OCI-LY7 (cell line): ENCODE data around the gene STIM1. TPM values are rescaled to one million over a fixed set of nuclear protein-coding genes. Genes with fewer than 3 reads are reported as not detected.

ENCODE experiments used
- BruUV-seq: library from RNA; stranded (reverse); fragments of 400-500 nt; replicated peaks from 2 replicates; lab custom pipeline; 2021; lab: Mats Ljungman, UMichigan
- CTCF ChIA-PET: fragments of 300-600 bp; sonication (Branson Sonifier 250); formaldehyde crosslinking; loops from one replicate; lab custom pipeline; 2022; ENCODE audit warnings: antibody characterized with exemption; ENCODE audit not compliant: unreplicated experiment; lab: Charles Lee
- POLR2A ChIA-PET: fragments of 300-600 bp; sonication (Branson Sonifier 250); formaldehyde crosslinking; loops from one replicate; lab custom pipeline; 2022; ENCODE audit warnings: antibody characterized with exemption; lab: Charles Lee
- DNase-seq: peaks from one replicate; pipeline ENCODE4 v3.0.0-alpha.2; 2015; ENCODE audit warnings: low spot score
- H2AFZ ChIP-seq: fragments of 200-600 bp; sonication (generic), shearing (Covaris generic); 2 replicates; pipeline ENCODE4 v1.6.1; 2014; ENCODE audit warnings: mild to moderate bottlenecking, antibody characterized with exemption, low read length, moderate library complexity
- H3K27ac ChIP-seq: fragments of 200-600 bp; sonication (generic); 2 replicates; pipeline ENCODE4 v1.5.1; 2014; ENCODE audit warnings: mixed run types, low read depth, mild to moderate bottlenecking, moderate library complexity, low read length, inconsistent platforms; ENCODE audit not compliant: poor library complexity, severe bottlenecking
- H3K36me3 ChIP-seq: fragments of 200-600 bp; sonication (generic); 2 replicates; pipeline ENCODE4 v1.6.1; 2014; ENCODE audit warnings: mild to moderate bottlenecking, antibody characterized with exemption, low read length, moderate library complexity, mixed read lengths; ENCODE audit not compliant: insufficient read depth
- H3K4me1 ChIP-seq: fragments of 200-600 bp; sonication (generic); 2 replicates; pipeline ENCODE4 v1.5.1; 2014; ENCODE audit warnings: mild to moderate bottlenecking, low read length; ENCODE audit not compliant: insufficient read depth, poor library complexity, severe bottlenecking
- H3K4me2 ChIP-seq: fragments of 200-600 bp; sonication (generic); 2 replicates; pipeline ENCODE4 v1.6.1; 2014; ENCODE audit warnings: mild to moderate bottlenecking, low read length
- H3K4me3 ChIP-seq: fragments of 200-600 bp; sonication (generic); 2 replicates; pipeline ENCODE4 v1.5.1; 2014; ENCODE audit warnings: mild to moderate bottlenecking, low read depth, low read length; ENCODE audit not compliant: poor library complexity, severe bottlenecking
- H3K79me2 ChIP-seq: fragments of 200-600 bp; sonication (generic); 2 replicates; pipeline ENCODE4 v1.6.1; 2016; ENCODE audit warnings: low read depth, mild to moderate bottlenecking, low read length, moderate library complexity, mixed read lengths; ENCODE audit not compliant: insufficient read depth
- H3K9me2 ChIP-seq: fragments of 200-600 bp; sonication (generic); 2 replicates; pipeline ENCODE4 v1.6.1; 2016; ENCODE audit warnings: mild to moderate bottlenecking, low read length, mixed read lengths; ENCODE audit not compliant: insufficient read depth
- H3K9me3 ChIP-seq: fragments of 200-600 bp; sonication (generic); 2 replicates; pipeline ENCODE4 v1.6.1; 2014; ENCODE audit warnings: mild to moderate bottlenecking, mixed run types, low read length, mixed read lengths
- H4K20me1 ChIP-seq: fragments of 200-600 bp; sonication (generic); 2 replicates; pipeline ENCODE4 v1.6.1; 2014; ENCODE audit warnings: mild to moderate bottlenecking, antibody characterized with exemption, low read length, moderate library complexity, mixed read lengths; ENCODE audit not compliant: insufficient read depth
- CTCF ChIP-seq: fragments of 200-600 bp; sonication (generic); conservative IDR thresholded peaks from 2 replicates; pipeline ENCODE4 v1.5.1; 2014; ENCODE audit warnings: mild to moderate bottlenecking, antibody characterized with exemption, low read length, moderate library complexity, mixed read lengths
- EZH2phosphoT487 ChIP-seq: fragments of 200-600 bp; sonication (generic); IDR thresholded peaks from 2 replicates; pipeline ENCODE4 v1.6.1; 2018; ENCODE audit warnings: low read depth, borderline replicate concordance, mild to moderate bottlenecking, mixed run types, antibody characterized with exemption, low read length, moderate library complexity, mixed read lengths
- intact Hi-C: fragments of 100-400 bp; cut with micrococcal nuclease; formaldehyde crosslinking; loops from one replicate; pipeline ENCODE4 v1.10.0; 2022; ENCODE audit not compliant: unreplicated experiment
- total RNA-seq, 2 experiments: library from RNA; depleted of rRNA in 1 of 2; stranded (reverse); fragments of >200 nt in 1 of 2; shearing (Covaris generic) in 1 of 2; gene quantifications; 2 replicates each; pipeline ENCODE4 v1.2.3, GENCODE V29; 2014 to 2022

STIM1 gene
- total RNA-seq, 2 experiments from 2014 or later: 21.0 to 49.1 TPM

- BruUV-seq: no TSS peak
- H3K36me3 ChIP-seq: peaks cover 87% of the 10 kb centered on the region
These were observed 279.3 kb downstream of the STIM1 start for GRCh38 chr11:4134806-4135205.

GRCh38 chr11:4138497-4138896 is 283.0 kb downstream of the STIM1 start:
- no peak overlapping the region for H3K27ac ChIP-seq
- no peak overlapping the region for H3K4me2 ChIP-seq
- no peak overlapping the region for H2AFZ ChIP-seq
- ChIA-PET POLR2A (no interaction called here), CTCF (no interaction called here)
- no peak for TF ChIP-seq EZH2phosphoT487
- no peak for TF ChIP-seq CTCF
- DNase-seq: no peak
- no peak overlapping the region for H3K4me3 ChIP-seq
- H3K9me3 ChIP-seq: peaks cover 13% of the 10 kb centered on the region; the same call in 1 of the 2 replicates
- no peaks in the 10 kb centered on the region for H4K20me1 ChIP-seq
- no peaks in the 10 kb centered on the region for H3K9me2 ChIP-seq
- H3K79me2 ChIP-seq: no peaks in the 10 kb centered on the region
- no peaks in the 10 kb centered on the region for H3K4me1 ChIP-seq
- BruUV-seq: TSS peak; percentile 85
- intact Hi-C loops: no loop called here
- peaks cover 85% of the 10 kb centered on the region for H3K36me3 ChIP-seq

More at GRCh38 chr11:4134806-4135205, 279.3 kb downstream of the STIM1 start:
- TF ChIP-seq CTCF (no peak), EZH2phosphoT487 (no peak)
- Histone ChIP-seq H2AFZ (no peak overlapping the region), H3K4me1 (no peaks in the 10 kb centered on the region), H4K20me1 (no peaks in the 10 kb centered on the region), H3K9me2 (no peaks in the 10 kb centered on the region), H3K79me2 (no peaks in the 10 kb centered on the region), H3K9me3 (0 out of 2 replicates have a peak, but pooled peaks cover 5% of the 10 kb centered on the region), H3K4me3 (no peak overlapping the region), H3K27ac (no peak overlapping the region), H3K4me2 (no peak overlapping the region)
- CTCF ChIA-PET: no interaction called here
- no peak for DNase-seq
- POLR2A ChIA-PET: no interaction called here
- intact Hi-C loops: no loop called here

- H3K4me2 ChIP-seq: no peak overlapping the region
- H3K4me3 ChIP-seq: no peak overlapping the region
- no peaks in the 10 kb centered on the region for H3K9me2 ChIP-seq
- H3K27ac ChIP-seq: no peak overlapping the region
- peaks cover 13% of the 10 kb centered on the region; the same call in 1 of the 2 replicates for H3K9me3 ChIP-seq
- H3K36me3 ChIP-seq: peaks cover 72% of the 10 kb centered on the region
- ChIA-PET POLR2A (no interaction called here), CTCF (no interaction called here)
- no TSS peak for BruUV-seq
- H3K79me2 ChIP-seq: no peaks in the 10 kb centered on the region
- no peak overlapping the region for H2AFZ ChIP-seq
- intact Hi-C loops: no loop called here
- DNase-seq: no peak
- TF ChIP-seq CTCF (no peak), EZH2phosphoT487 (no peak)
- H4K20me1 ChIP-seq: no peaks in the 10 kb centered on the region
- no peaks in the 10 kb centered on the region for H3K4me1 ChIP-seq
These were observed 284.7 kb downstream of the STIM1 start for GRCh38 chr11:4140067-4140636.
